ENCODE data around the gene KLK13.
A peak's percentile ranks its signal among the peaks of the same experiment; 100 is the strongest.

KLK13 gene

GRCh38 chr19:51108066-51108804 lies 43.3 kb upstream of the KLK13 start, which contains the start of gene CTU1:
CTU1 (minus strand) TSS chr19:51108409; CDS start chr19:51104569, 3,840 bp downstream.
- DNase-seq (ENCODE audit: low spot score) (peak; percentile 98), ATAC-seq (ENCODE audit: low read depth) (peak; percentile 98)
- H3K4me1 ChIP-seq (ENCODE audit: insufficient read depth, poor library complexity, severe bottlenecking) = no peaks in the 10 kb centered on the region
- H3K4me3 ChIP-seq (ENCODE audit: severe bottlenecking) = peak within 1 kb of the TSS; percentile 68
- TF ChIP-seq, protein P1, sequence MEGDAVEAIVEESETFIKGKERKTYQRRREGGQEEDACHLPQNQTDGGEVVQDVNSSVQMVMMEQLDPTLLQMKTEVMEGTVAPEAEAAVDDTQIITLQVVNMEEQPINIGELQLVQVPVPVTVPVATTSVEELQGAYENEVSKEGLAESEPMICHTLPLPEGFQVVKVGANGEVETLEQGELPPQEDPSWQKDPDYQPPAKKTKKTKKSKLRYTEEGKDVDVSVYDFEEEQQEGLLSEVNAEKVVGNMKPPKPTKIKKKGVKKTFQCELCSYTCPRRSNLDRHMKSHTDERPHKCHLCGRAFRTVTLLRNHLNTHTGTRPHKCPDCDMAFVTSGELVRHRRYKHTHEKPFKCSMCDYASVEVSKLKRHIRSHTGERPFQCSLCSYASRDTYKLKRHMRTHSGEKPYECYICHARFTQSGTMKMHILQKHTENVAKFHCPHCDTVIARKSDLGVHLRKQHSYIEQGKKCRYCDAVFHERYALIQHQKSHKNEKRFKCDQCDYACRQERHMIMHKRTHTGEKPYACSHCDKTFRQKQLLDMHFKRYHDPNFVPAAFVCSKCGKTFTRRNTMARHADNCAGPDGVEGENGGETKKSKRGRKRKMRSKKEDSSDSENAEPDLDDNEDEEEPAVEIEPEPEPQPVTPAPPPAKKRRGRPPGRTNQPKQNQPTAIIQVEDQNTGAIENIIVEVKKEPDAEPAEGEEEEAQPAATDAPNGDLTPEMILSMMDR (IDR thresholded peaks at IDR 0.05; ENCODE audit: poor library complexity, severe bottlenecking) = no peak
- H3K9me3 ChIP-seq (ENCODE audit: severe bottlenecking) = no peaks in the 10 kb centered on the region
- H3K27ac ChIP-seq (ENCODE audit: poor library complexity, severe bottlenecking) = peak within 1 kb of the TSS; percentile 44
- H3K36me3 ChIP-seq (ENCODE audit: low read depth) = peaks cover 10% of the 10 kb centered on the region
- H3K27me3 ChIP-seq (ENCODE audit: insufficient read depth, poor library complexity, severe bottlenecking) = no peaks in the 10 kb centered on the region

DNA sequence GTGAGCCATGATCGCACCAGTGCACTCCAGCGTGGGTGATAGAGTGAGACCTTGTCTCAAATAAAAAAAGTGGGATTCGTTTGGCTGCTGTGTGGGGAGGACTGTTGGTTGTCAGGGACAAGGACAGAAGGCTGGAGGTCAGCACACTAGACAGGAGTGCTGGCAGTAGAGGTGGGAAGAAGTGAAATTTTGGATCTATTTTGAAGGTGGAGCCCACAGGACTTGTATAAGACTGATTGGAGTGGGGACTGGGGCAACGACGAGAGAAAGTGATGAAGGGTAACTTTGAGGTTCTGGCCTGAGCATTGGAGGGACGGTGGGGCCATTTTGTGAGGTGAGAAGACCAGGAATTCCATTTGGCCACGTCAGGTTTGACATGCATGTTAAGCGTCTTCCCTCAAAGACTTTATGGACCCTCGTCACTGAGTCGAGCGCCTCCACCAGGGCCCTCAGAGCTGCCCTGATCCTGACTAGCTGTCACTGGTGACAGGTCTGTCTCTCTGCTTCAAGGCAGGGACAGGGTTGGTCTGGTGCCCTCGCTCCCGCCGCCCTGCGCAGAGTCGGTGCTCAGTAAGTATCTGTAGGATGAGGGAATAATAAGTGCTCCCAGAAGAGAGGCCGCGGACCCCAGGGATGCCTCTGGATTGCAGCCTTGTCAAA lies 42.6 kb upstream of the KLK13 start:
- H3K36me3 ChIP-seq (ENCODE audit: low read depth) = peaks cover 17% of the 10 kb centered on the region
- peak overlapping the region; percentile 44 for H3K27ac ChIP-seq (ENCODE audit: poor library complexity, severe bottlenecking)
- no peaks in the 10 kb centered on the region for H3K9me3 ChIP-seq (ENCODE audit: severe bottlenecking)
- no peak; the same call in 2 of the 3 replicates for ATAC-seq (ENCODE audit: low read depth)
- TF ChIP-seq, protein P1 (IDR thresholded peaks at IDR 0.05; ENCODE audit: poor library complexity, severe bottlenecking) = no peak
- no peaks in the 10 kb centered on the region for H3K27me3 ChIP-seq (ENCODE audit: insufficient read depth, poor library complexity, severe bottlenecking)
- H3K4me1 ChIP-seq (ENCODE audit: insufficient read depth, poor library complexity, severe bottlenecking) = no peaks in the 10 kb centered on the region
- no peak for DNase-seq (ENCODE audit: low spot score)
- peak overlapping the region; percentile 68 for H3K4me3 ChIP-seq (ENCODE audit: severe bottlenecking)

DNA sequence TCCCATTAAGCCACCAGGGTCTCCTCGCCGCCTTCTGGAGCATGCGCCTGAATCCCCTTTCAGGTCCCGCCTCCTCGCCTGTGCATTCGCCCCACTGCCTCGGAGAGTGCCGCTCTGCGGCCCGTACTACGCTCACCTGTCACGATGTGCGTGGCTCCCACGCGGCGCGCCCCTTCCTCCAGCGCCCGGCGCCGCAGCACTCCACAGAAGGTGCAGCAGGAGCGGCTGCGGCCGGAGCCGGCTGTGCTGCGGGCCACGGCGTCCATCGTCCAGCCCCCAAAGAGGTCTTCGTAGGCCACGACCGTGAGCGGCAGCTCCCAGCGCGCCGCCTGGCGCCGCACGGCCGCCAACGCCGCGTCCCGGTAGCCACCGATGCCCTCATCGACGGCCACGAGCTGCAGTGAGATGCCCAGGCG lies 39.0 kb upstream of the KLK13 start:
- no peaks in the 10 kb centered on the region for H3K27me3 ChIP-seq (ENCODE audit: insufficient read depth, poor library complexity, severe bottlenecking)
- ATAC-seq (ENCODE audit: low read depth) = no peak
- no peaks in the 10 kb centered on the region for H3K9me3 ChIP-seq (ENCODE audit: severe bottlenecking)
- H3K4me3 ChIP-seq (ENCODE audit: severe bottlenecking) = no peak overlapping the region
- H3K27ac ChIP-seq (ENCODE audit: poor library complexity, severe bottlenecking) = no peak overlapping the region
- DNase-seq (ENCODE audit: low spot score) = no peak
- H3K36me3 ChIP-seq (ENCODE audit: low read depth) = peaks cover 34% of the 10 kb centered on the region
- H3K4me1 ChIP-seq (ENCODE audit: insufficient read depth, poor library complexity, severe bottlenecking) = no peaks in the 10 kb centered on the region
- TF ChIP-seq, protein P1 (IDR thresholded peaks at IDR 0.05; ENCODE audit: poor library complexity, severe bottlenecking) = no peak

DNA sequence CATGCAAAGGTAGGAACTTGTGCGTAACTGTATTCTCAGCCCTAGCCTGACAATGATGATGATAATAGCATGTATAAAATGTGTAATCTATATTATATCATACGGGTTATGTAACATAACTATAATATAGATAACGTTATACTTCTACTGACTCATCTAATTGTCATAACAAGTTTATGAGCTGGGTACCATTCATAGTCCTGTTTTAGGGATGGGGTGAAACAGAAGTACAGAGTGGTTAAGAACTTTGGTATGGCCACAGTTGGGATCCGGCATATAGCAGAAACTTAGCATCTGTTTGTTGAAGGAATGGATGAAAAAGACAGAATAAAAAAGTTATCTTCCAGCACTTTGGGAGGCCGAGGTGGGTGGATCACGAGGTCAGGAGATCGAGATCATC lies 38.1 kb upstream of the KLK13 start:
- Histone ChIP-seq H3K4me1 (ENCODE audit: insufficient read depth, poor library complexity, severe bottlenecking) (no peaks in the 10 kb centered on the region), H3K4me3 (ENCODE audit: severe bottlenecking) (no peak overlapping the region), H3K36me3 (ENCODE audit: low read depth) (peaks cover 34% of the 10 kb centered on the region), H3K27ac (ENCODE audit: poor library complexity, severe bottlenecking) (no peak overlapping the region), H3K9me3 (ENCODE audit: severe bottlenecking) (no peaks in the 10 kb centered on the region), H3K27me3 (ENCODE audit: insufficient read depth, poor library complexity, severe bottlenecking) (no peaks in the 10 kb centered on the region)
- TF ChIP-seq, protein P1 (IDR thresholded peaks at IDR 0.05; ENCODE audit: poor library complexity, severe bottlenecking) = no peak
- no peak for ATAC-seq (ENCODE audit: low read depth)
- DNase-seq (ENCODE audit: low spot score) = no peak
